ENCODE data around the gene SMIM13. TPM values are rescaled to one million over a fixed set of nuclear protein-coding genes. Genes with fewer than 3 reads are reported as not detected.

The SMIM13 gene
- total RNA-seq = 5.8 and 5.9 TPM in 2 replicates

DNA sequence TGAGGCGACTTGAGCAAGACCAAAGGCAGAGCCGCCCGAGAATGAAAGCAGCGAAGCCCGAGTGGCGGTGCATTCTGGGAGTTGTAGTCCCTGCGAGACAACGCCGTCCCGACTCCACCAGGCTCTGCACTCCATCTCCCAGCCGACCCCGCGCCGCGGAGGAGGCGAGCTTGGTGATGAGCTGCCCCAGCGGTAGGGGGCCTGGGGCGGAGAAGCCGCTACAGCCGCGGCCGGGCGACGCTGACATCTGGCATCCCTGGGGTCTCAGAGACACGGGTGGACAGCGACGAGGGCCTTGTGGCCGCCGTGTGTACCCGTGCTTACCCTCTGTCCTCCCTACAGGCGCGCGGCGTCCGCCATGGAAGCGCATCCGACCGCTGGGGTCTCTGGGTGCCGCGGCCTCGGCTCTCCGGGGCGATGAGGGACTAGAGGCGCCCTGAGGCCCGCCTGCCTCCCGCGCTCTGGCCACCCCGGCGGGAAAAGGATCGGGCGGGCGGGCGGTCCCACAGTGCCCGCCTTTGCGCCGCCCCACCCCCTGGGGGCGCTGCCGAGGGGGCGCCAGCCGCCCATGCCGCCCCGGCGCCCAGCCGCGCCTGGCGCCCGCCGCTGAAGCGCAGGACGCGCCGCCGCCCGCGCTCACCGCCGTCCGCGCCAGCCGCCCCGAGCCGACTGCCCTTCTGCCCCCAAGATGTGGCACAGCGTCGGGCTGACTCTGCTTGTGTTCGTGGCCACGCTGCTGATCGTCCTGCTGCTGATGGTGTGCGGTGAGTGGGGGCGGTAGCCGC, at the start of gene SMIM13:
Gene SMIM13, plus strand, starts transcription at position 209 of the 785 bp plus-strand sequence. Its CDS starts 480 bp downstream, at position 689.
- TF ChIP-seq, protein P1, sequence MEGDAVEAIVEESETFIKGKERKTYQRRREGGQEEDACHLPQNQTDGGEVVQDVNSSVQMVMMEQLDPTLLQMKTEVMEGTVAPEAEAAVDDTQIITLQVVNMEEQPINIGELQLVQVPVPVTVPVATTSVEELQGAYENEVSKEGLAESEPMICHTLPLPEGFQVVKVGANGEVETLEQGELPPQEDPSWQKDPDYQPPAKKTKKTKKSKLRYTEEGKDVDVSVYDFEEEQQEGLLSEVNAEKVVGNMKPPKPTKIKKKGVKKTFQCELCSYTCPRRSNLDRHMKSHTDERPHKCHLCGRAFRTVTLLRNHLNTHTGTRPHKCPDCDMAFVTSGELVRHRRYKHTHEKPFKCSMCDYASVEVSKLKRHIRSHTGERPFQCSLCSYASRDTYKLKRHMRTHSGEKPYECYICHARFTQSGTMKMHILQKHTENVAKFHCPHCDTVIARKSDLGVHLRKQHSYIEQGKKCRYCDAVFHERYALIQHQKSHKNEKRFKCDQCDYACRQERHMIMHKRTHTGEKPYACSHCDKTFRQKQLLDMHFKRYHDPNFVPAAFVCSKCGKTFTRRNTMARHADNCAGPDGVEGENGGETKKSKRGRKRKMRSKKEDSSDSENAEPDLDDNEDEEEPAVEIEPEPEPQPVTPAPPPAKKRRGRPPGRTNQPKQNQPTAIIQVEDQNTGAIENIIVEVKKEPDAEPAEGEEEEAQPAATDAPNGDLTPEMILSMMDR (IDR thresholded peaks at IDR 0.05) = no peak
- CTCF ChIA-PET = interaction anchor here (1.0 to 1.2 kb wide), 2 partner anchors 402 to 482 kb away, joined by 3 to 6 read pairs; no protein-coding TSS in a partner anchor
- peaks cover 11% of the 10 kb centered on the region for H3K36me3 Mint-ChIP-seq (ENCODE audit: low read depth)
- DNase-seq (peak; percentile 90), ATAC-seq (ENCODE audit: low read depth) (peak; percentile 90)
- peak within 1 kb of the TSS; percentile 98 for H3K27ac Mint-ChIP-seq
- peak within 1 kb of the TSS; percentile 96 for H3K4me3 Mint-ChIP-seq
- H3K9me3 Mint-ChIP-seq = no peaks in the 10 kb centered on the region
- H3K4me1 Mint-ChIP-seq = peaks cover 20% of the 10 kb centered on the region
- POLR2A ChIA-PET = interaction anchor here (1.0 to 1.5 kb wide), 4 partner anchors 25 to 402 kb away, joined by 3 to 7 read pairs (median 4); partner anchors contain the start of genes C6orf52 and PAK1IP1
- peaks cover 3% of the 10 kb centered on the region for H3K27me3 Mint-ChIP-seq
- intact Hi-C loops (cut with micrococcal nuclease) = loop anchor here (1.0 to 5.0 kb wide), 11 partner anchors 48 to 913 kb away; partner anchors contain the start of genes C6orf52, MAK, PAK1IP1 and TMEM14B

- Mint-ChIP-seq H3K27ac (no peak within 1 kb of the TSS), H3K27me3 (peaks cover 41% of the 10 kb centered on the region), H3K4me3 (peak within 1 kb of the TSS; percentile 59), H3K36me3 (ENCODE audit: low read depth) (no peaks in the 10 kb centered on the region), H3K4me1 (peaks cover 14% of the 10 kb centered on the region), H3K9me3 (no peaks in the 10 kb centered on the region)
- peak; percentile 31 for DNase-seq
- intact Hi-C loops (cut with micrococcal nuclease) = loop anchor here (5.0 kb wide), 1 partner anchor 142 kb away; no protein-coding TSS in a partner anchor
- POLR2A ChIA-PET = interaction anchor here (0.6 kb wide), 1 partner anchor 961 kb away, joined by 4 read pairs; no protein-coding TSS in a partner anchor
- CTCF ChIA-PET = no interaction called here
- TF ChIP-seq, protein P1 (IDR thresholded peaks at IDR 0.05) = no peak
- ATAC-seq (ENCODE audit: low read depth) = peak; percentile 77
Measured at GRCh38 chr6:11043961-11044711, 49.5 kb upstream of the SMIM13 start, which contains the start of gene ELOVL2. TSS of gene ELOVL2 (minus strand) at chr6:11044305. CDS start at chr6:11044230, 75 bp downstream.

- no peak for ATAC-seq (ENCODE audit: low read depth)
- H3K27ac Mint-ChIP-seq = no peak overlapping the region
- TF ChIP-seq, protein P1 (IDR thresholded peaks at IDR 0.05) = no peak
Measured at GRCh38 chr6:11044712-11045167, 48.9 kb upstream of the SMIM13 start.

DNA sequence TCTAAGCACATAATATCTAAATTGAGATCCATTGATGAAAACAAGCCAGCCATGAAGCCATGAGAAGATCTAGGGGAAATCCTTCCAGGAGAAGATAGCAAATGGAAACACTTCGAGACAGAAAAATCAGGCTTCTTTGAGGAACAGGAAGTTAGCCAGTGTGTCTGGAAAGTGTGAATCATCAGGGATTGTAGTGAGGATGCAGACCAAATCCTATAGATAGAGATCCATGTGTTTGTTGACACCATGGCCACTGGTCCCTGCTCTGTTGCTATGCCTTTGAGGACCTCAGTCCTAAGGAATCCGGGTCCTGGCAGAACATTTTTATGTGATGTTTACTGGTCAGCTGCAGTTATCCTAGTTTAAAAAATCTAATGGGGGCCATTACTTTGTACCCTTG, 42.9 kb upstream of the SMIM13 start:
- CTCF ChIA-PET = no interaction called here
- no peaks in the 10 kb centered on the region for H3K9me3 Mint-ChIP-seq
- DNase-seq (no peak), ATAC-seq (ENCODE audit: low read depth) (no peak)
- TF ChIP-seq, protein P1 (IDR thresholded peaks at IDR 0.05) = no peak
- H3K4me3 Mint-ChIP-seq = no peak overlapping the region
- H3K36me3 Mint-ChIP-seq (ENCODE audit: low read depth) = no peaks in the 10 kb centered on the region
- POLR2A ChIA-PET = no interaction called here
- H3K4me1 Mint-ChIP-seq = no peaks in the 10 kb centered on the region
- H3K27me3 Mint-ChIP-seq = peaks cover 44% of the 10 kb centered on the region
- intact Hi-C loops (cut with micrococcal nuclease) = no loop called here
- H3K27ac Mint-ChIP-seq = no peak overlapping the region

More at GRCh38 chr6:11044712-11045167, 48.9 kb upstream of the SMIM13 start:
- no peaks in the 10 kb centered on the region for H3K9me3 Mint-ChIP-seq
- peak overlapping the region; percentile 59 for H3K4me3 Mint-ChIP-seq
- H3K4me1 Mint-ChIP-seq = peaks cover 14% of the 10 kb centered on the region
- peaks cover 47% of the 10 kb centered on the region for H3K27me3 Mint-ChIP-seq
- no peaks in the 10 kb centered on the region for H3K36me3 Mint-ChIP-seq (ENCODE audit: low read depth)
- ChIA-PET POLR2A (no interaction called here), CTCF (no interaction called here)
- DNase-seq = no peak
- intact Hi-C loops (cut with micrococcal nuclease) = loop anchor here (5.0 kb wide), 1 partner anchor 142 kb away; no protein-coding TSS in a partner anchor
